ENCODE results near the gene DGKD.

DGKD gene

DNA sequence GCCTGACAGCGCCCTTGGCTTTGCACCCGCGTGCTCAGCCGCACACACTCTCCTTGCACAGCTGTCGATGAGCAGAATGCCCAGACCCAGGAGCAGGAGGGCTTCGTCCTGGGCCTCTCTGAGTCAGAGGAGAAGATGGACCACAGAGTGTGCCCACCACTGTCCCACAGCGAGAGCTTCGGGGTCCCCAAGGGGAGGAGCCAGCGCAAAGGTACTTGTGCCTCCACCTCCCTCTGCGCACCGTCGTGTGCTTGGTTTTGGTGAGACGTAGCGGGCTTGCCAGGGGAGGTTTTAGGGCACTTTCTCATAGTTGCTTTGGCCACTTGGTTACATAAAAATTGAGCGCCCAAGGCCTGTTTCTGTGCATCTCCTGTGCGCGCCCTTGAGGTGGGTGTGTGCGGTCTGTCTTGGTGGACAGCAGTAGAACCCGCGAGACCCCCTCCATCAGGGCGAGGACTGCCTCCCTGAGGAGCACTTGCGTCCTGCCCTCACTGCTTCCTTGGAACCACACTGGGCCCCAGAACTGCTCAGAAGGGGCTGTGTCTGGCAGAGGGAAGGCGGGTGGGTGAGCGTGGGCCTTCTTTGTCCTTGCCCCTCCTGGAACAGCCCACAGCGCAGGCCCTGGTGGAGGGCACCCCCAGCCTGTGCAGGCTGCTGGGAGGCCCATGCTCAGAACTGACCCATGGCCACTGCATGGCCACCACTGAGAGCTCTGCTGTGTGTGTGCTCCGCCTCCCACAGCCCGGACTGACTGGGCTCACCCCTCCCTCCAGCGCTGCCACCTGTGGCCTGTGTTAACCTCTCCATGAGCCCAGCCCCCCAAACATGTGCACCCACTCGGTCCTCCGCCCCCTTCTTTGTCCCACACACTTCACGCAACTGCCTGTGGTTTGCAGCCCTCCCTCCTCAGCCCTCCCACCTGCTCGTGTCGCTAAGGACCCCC is 95.9 kb downstream of the DGKD start:
- Histone ChIP-seq H3K27me3 (ENCODE audit: insufficient read depth, poor library complexity, severe bottlenecking) (no peaks in the 10 kb centered on the region), H3K27ac (replicated peaks) (no peak overlapping the region), H3K4me3 (replicated peaks; ENCODE audit: insufficient read depth, low read length) (no peak overlapping the region)
- DNase-seq (ENCODE audit: low read depth in 1 of 2, low spot score in 1 of 2) = no peak
- TF ChIP-seq SPI1 (IDR thresholded peaks at IDR 0.05; ENCODE audit: borderline replicate concordance, low read depth) = no peak
- TF ChIP-seq, protein P1, sequence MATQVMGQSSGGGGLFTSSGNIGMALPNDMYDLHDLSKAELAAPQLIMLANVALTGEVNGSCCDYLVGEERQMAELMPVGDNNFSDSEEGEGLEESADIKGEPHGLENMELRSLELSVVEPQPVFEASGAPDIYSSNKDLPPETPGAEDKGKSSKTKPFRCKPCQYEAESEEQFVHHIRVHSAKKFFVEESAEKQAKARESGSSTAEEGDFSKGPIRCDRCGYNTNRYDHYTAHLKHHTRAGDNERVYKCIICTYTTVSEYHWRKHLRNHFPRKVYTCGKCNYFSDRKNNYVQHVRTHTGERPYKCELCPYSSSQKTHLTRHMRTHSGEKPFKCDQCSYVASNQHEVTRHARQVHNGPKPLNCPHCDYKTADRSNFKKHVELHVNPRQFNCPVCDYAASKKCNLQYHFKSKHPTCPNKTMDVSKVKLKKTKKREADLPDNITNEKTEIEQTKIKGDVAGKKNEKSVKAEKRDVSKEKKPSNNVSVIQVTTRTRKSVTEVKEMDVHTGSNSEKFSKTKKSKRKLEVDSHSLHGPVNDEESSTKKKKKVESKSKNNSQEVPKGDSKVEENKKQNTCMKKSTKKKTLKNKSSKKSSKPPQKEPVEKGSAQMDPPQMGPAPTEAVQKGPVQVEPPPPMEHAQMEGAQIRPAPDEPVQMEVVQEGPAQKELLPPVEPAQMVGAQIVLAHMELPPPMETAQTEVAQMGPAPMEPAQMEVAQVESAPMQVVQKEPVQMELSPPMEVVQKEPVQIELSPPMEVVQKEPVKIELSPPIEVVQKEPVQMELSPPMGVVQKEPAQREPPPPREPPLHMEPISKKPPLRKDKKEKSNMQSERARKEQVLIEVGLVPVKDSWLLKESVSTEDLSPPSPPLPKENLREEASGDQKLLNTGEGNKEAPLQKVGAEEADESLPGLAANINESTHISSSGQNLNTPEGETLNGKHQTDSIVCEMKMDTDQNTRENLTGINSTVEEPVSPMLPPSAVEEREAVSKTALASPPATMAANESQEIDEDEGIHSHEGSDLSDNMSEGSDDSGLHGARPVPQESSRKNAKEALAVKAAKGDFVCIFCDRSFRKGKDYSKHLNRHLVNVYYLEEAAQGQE (IDR thresholded peaks at IDR 0.05; ENCODE audit: insufficient replicate concordance, low read depth) = no peak
- no peak for TF ChIP-seq GABPA (IDR thresholded peaks at IDR 0.05; ENCODE audit: low read depth)

DNA sequence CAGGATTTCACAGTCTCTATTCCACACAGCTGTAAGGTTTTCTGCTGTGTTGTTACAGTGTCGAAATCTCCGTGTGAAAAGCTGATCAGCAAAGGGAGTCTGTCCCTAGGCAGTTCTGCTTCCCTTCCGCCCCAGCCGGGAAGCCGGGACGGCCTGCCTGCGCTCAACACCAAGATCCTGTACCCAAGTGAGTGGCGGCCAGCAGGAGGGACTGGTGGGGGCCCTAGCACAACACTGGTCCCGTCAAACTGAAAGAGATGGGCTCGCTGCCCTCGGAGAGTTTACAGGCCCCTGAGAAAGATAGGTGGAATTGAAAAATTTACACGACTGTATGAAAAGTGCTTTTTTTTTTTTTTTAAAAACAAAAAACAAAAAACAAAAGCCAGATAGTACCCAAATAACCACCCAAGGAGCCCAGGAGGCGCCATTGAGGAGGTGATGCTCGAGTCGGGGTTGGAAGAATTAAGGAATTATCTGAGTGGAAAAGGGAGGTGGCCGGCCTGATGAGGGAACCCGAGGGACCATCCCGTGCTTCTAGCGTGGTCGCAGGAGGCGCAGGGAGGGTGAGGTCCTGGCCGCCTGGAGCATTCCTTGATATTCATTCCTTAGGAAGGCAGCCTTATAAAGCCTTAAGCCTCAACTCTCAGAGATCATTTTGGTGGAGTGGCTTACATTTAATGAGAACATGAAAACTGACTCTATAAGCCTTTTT is 96.7 kb downstream of the DGKD start:
- no peak for TF ChIP-seq GABPA (IDR thresholded peaks at IDR 0.05; ENCODE audit: low read depth)
- TF ChIP-seq, protein P1 (IDR thresholded peaks at IDR 0.05; ENCODE audit: insufficient replicate concordance, low read depth) = no peak
- no peak for TF ChIP-seq SPI1 (IDR thresholded peaks at IDR 0.05; ENCODE audit: borderline replicate concordance, low read depth)
- TF ChIP-seq POLR2AphosphoS5 (IDR thresholded peaks at IDR 0.05; ENCODE audit: low read depth) = no peak
- TF ChIP-seq, protein P2, sequence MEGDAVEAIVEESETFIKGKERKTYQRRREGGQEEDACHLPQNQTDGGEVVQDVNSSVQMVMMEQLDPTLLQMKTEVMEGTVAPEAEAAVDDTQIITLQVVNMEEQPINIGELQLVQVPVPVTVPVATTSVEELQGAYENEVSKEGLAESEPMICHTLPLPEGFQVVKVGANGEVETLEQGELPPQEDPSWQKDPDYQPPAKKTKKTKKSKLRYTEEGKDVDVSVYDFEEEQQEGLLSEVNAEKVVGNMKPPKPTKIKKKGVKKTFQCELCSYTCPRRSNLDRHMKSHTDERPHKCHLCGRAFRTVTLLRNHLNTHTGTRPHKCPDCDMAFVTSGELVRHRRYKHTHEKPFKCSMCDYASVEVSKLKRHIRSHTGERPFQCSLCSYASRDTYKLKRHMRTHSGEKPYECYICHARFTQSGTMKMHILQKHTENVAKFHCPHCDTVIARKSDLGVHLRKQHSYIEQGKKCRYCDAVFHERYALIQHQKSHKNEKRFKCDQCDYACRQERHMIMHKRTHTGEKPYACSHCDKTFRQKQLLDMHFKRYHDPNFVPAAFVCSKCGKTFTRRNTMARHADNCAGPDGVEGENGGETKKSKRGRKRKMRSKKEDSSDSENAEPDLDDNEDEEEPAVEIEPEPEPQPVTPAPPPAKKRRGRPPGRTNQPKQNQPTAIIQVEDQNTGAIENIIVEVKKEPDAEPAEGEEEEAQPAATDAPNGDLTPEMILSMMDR (IDR thresholded peaks at IDR 0.05; ENCODE audit: insufficient read depth, low read length) = no peak
- H3K27ac ChIP-seq (replicated peaks) = no peak overlapping the region
- no peak overlapping the region for H3K4me3 ChIP-seq (replicated peaks; ENCODE audit: insufficient read depth, low read length)
- DNase-seq (ENCODE audit: low read depth in 1 of 2, low spot score in 1 of 2) = no peak
- no peaks in the 10 kb centered on the region for H3K27me3 ChIP-seq (ENCODE audit: insufficient read depth, poor library complexity, severe bottlenecking)

DNA sequence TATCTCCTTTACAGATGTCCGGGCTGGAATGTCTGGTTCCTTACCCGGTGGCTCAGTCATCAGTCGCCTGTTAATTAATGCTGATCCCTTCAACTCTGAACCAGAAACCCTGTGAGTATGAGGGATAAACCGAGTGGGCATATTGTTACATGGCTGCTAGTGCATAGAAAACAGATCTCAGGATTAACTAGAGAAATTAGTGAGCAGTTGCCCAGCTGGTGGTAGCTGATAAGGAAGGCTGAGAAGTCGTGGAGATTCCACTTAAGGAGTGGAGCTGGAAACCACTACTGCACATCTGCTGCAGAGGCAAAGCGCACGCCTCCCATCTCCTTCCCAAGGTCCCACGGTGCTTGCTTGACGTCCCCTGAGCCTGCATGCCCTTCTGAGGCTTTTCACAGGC is 97.7 kb downstream of the DGKD start:
- H3K27ac ChIP-seq (replicated peaks) = no peak overlapping the region
- TF ChIP-seq, protein P1 (IDR thresholded peaks at IDR 0.05; ENCODE audit: insufficient replicate concordance, low read depth) = no peak

More for the DNA sequence above, 97.7 kb downstream of the DGKD start:
- Histone ChIP-seq H3K4me3 (replicated peaks; ENCODE audit: insufficient read depth, low read length) (no peak overlapping the region), H3K27me3 (ENCODE audit: insufficient read depth, poor library complexity, severe bottlenecking) (no peaks in the 10 kb centered on the region)
- no peak for DNase-seq (ENCODE audit: low read depth in 1 of 2, low spot score in 1 of 2)
